ENCODE data around the gene SLC8A1.
A peak's percentile ranks its signal among the peaks of the same experiment; 100 is the strongest.

Gene SLC8A1

GRCh38 chr2:40451918-40452605 lies at the start of gene SLC8A1:
TSS of gene SLC8A1 (minus strand) at chr2:40452090.
- peak; percentile 58 for DNase-seq (ENCODE audit: low spot score)

GRCh38 chr2:40499437-40499836 lies 47.5 kb upstream of the SLC8A1 start:
- DNase-seq (ENCODE audit: low spot score) = no peak

GRCh38 chr2:40497251-40497859 lies 45.5 kb upstream of the SLC8A1 start:
- no peak for DNase-seq (ENCODE audit: low spot score)

- no peak for DNase-seq (ENCODE audit: low spot score)
These were observed 37.7 kb upstream of the SLC8A1 start for GRCh38 chr2:40489678-40489960.

- DNase-seq (ENCODE audit: low spot score) = peak; percentile 32
These were observed 37.2 kb upstream of the SLC8A1 start for GRCh38 chr2:40488927-40489677.

GRCh38 chr2:40488101-40488601 lies 36.3 kb upstream of the SLC8A1 start:
- DNase-seq (ENCODE audit: low spot score) = peak; percentile 54

- no peak for DNase-seq (ENCODE audit: low spot score)
These were observed 35.7 kb upstream of the SLC8A1 start for GRCh38 chr2:40487602-40488001.

- DNase-seq (ENCODE audit: low spot score) = no peak
These were observed 34.0 kb upstream of the SLC8A1 start for GRCh38 chr2:40485854-40486253.

- DNase-seq (ENCODE audit: low spot score) = no peak
These were observed 33.4 kb upstream of the SLC8A1 start for GRCh38 chr2:40485318-40485717.

- DNase-seq (ENCODE audit: low spot score) = no peak
These were observed 31.8 kb upstream of the SLC8A1 start for GRCh38 chr2:40483549-40484243.

- DNase-seq (ENCODE audit: low spot score) = no peak
These were observed 28.7 kb upstream of the SLC8A1 start for GRCh38 chr2:40480596-40480995.

- DNase-seq (ENCODE audit: low spot score) = no peak
These were observed 28.2 kb upstream of the SLC8A1 start for GRCh38 chr2:40480073-40480472.

- no peak for DNase-seq (ENCODE audit: low spot score)
These were observed 25.5 kb upstream of the SLC8A1 start for GRCh38 chr2:40477361-40477760.

- DNase-seq (ENCODE audit: low spot score) = no peak
These were observed 24.5 kb upstream of the SLC8A1 start for GRCh38 chr2:40476436-40476835.

GRCh38 chr2:40474306-40474705 lies 22.4 kb upstream of the SLC8A1 start:
- DNase-seq (ENCODE audit: low spot score) = no peak

- DNase-seq (ENCODE audit: low spot score) = no peak
These were observed 20.0 kb upstream of the SLC8A1 start for GRCh38 chr2:40471866-40472265.

GRCh38 chr2:40470822-40471813 lies 19.2 kb upstream of the SLC8A1 start:
- DNase-seq (ENCODE audit: low spot score) = no peak

GRCh38 chr2:40466935-40467572 lies 15.2 kb upstream of the SLC8A1 start:
- DNase-seq (ENCODE audit: low spot score) = no peak

- DNase-seq (ENCODE audit: low spot score) = no peak
These were observed 14.5 kb upstream of the SLC8A1 start for GRCh38 chr2:40466332-40466906.

GRCh38 chr2:40463112-40463511 lies 11.2 kb upstream of the SLC8A1 start:
- DNase-seq (ENCODE audit: low spot score) = no peak

Data from AG08395 (cell line).